Activated CD8-positive, alpha-beta memory T cell treated with anti-CD3 and anti-CD28 coated beads, Interleukin-2, amount 50 U/mL, for 48 hours (primary cell): ENCODE measurements around the gene GPR148.

ENCODE experiments used
- DNase-seq: peaks from one replicate; pipeline ENCODE4 v3.0.0-alpha.2; 2020

The GPR148 gene

DNA sequence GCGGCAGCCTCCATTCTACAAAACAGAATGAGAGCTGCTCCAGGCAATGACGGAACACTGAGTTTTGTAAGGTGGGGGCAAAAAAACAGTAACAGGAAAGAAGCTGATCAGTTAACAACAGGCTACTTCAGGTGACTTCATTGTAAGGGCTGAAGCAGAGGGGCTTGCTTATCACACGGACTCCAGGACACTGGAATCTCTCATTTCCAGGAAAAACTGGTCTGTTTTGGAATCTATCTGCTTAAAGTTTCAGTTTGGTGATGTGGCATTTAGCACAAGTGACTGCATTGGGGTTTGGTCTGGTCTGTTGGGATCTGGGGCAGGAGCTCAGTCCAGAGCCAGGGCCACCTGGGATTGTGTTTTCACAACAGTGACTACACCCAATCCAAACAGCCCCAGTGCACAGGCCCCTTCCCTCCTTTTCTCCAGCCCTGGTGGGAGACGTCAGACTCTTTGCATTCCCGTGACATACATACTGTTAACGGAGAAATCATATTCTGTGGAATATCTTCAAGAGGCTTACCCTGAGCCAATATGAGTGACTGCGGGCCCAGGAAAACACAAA lies 40.6 kb downstream of the GPR148 start:
- DNase-seq: no peak

GRCh38 chr2:130776550-130776949 lies 47.7 kb downstream of the GPR148 start:
- no peak for DNase-seq

DNA sequence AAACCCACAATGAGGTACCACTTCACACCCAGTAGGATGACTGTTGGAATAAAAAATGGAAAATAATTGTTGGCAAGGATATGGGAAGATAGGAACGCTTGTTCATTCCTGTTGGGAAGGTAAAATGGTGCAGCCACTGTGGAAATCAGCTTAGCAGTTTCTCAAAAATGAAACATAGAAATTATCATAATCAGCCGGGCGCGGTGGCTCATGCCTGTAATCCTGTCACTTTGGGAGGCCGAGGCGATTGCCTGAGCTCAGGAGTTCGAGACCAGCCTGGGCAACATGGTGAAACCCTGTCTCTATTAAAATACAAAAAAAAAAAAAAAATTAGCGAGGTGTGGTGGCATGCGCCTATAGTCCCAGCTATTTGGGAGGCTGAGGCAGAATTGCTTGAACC lies 49.9 kb downstream of the GPR148 start:
- DNase-seq: no peak
